Measurements from ENCODE around the gene CEACAM21.

- no peak for TF ChIP-seq CTCF (IDR thresholded peaks at IDR 0.05)
- no peak for TF ChIP-seq EP300 (IDR thresholded peaks at IDR 0.05)
- no peak for TF ChIP-seq POLR2A (IDR thresholded peaks at IDR 0.05)
These were observed 24.3 kb upstream of the CEACAM21 start for GRCh38 chr19:41551711-41552110.
